Measurements from ENCODE around the gene SPNS2. TPM values are rescaled to one million over a fixed set of nuclear protein-coding genes. Genes with fewer than 3 reads are reported as not detected.

SPNS2 gene
- total RNA-seq: 10 to 100 TPM in 3 of 4 donors, 1 to 10 TPM in 1; 5.4 to 49.8 (median 23.4) TPM

GRCh38 chr17:4498461-4499397 is at the start of gene SPNS2:
TSS of gene SPNS2 (plus strand) at chr17:4498881. CDS start at chr17:4499048, 167 bp downstream.
- no peak for DNase-seq (ENCODE audit: low spot score in 2 of 2)
- H3K4me3 ChIP-seq: peak within 1 kb of the TSS; percentile 7 to 52 (median 31)

GRCh38 chr17:4449736-4450135 is 48.9 kb upstream of the SPNS2 start:
- WGBS, 2 donors: 23 to 32% methylated on average over 10 to 11 of the region's 11 CpGs
- Histone ChIP-seq H3K27me3 (no peaks in the 10 kb centered on the region), H3K27ac (no peak overlapping the region), H3K4me3 (no peak overlapping the region), H3K4me1 (peaks cover 0 to 10% (median 2%) of the 10 kb centered on the region in 4 donors), H3K9me3 (no peaks in the 10 kb centered on the region), H3K36me3 (no peaks in the 10 kb centered on the region)
- DNase-seq (ENCODE audit: low spot score in 2 of 2): no peak
- TF ChIP-seq CTCF (IDR thresholded peaks at IDR 0.05) (no peak), POLR2A (IDR thresholded peaks at IDR 0.05) (no peak), EP300 (IDR thresholded peaks at IDR 0.05) (no peak)

More at GRCh38 chr17:4498461-4499397, at the start of gene SPNS2:
- H3K36me3 ChIP-seq: no peaks in the 10 kb centered on the region
- 0 to 3% methylated on average over 15 to 52 of the region's 117 CpGs for WGBS, 2 donors
- H3K9me3 ChIP-seq: no peaks in the 10 kb centered on the region
- TF ChIP-seq CTCF (IDR thresholded peaks at IDR 0.05) (no peak), POLR2A (IDR thresholded peaks at IDR 0.05) (no peak), EP300 (IDR thresholded peaks at IDR 0.05) (no peak)
- peaks cover 0 to 42% of the 10 kb centered on the region in 2 donors for H3K27me3 ChIP-seq
- peaks cover 0 to 28% (median 10%) of the 10 kb centered on the region in 4 donors for H3K4me1 ChIP-seq
- H3K27ac ChIP-seq: peak within 1 kb of the TSS in 1 of 4 donors; percentile 12

- 75 to 87% methylated on average over 14 of the region's 14 CpGs for WGBS, 2 donors
- H3K4me3 ChIP-seq: no peak overlapping the region
- peaks cover 0 to 7% (median 2%) of the 10 kb centered on the region in 4 donors for H3K4me1 ChIP-seq
- no peaks in the 10 kb centered on the region for H3K9me3 ChIP-seq
- H3K27ac ChIP-seq: no peak overlapping the region
- H3K27me3 ChIP-seq: no peaks in the 10 kb centered on the region
- TF ChIP-seq CTCF (IDR thresholded peaks at IDR 0.05) (no peak), EP300 (IDR thresholded peaks at IDR 0.05) (no peak), POLR2A (IDR thresholded peaks at IDR 0.05) (no peak)
- H3K36me3 ChIP-seq: no peaks in the 10 kb centered on the region
- DNase-seq (ENCODE audit: low spot score in 2 of 2): no peak
Measured at GRCh38 chr17:4450710-4451316, 47.9 kb upstream of the SPNS2 start.

- TF ChIP-seq EP300 (IDR thresholded peaks at IDR 0.05): no peak
- no peak for DNase-seq (ENCODE audit: low spot score in 2 of 2)
- Histone ChIP-seq H3K4me1 (peaks cover 0 to 7% (median 2%) of the 10 kb centered on the region in 4 donors), H3K27ac (no peak overlapping the region), H3K9me3 (peaks cover 0 to 2% (median 0%) of the 10 kb centered on the region in 4 donors), H3K4me3 (no peak overlapping the region), H3K36me3 (no peaks in the 10 kb centered on the region), H3K27me3 (no peaks in the 10 kb centered on the region)
- 79 to 80% methylated on average over 9 of the region's 9 CpGs for WGBS, 2 donors
Measured at GRCh38 chr17:4453812-4454591, 44.7 kb upstream of the SPNS2 start.

GRCh38 chr17:4460661-4461060 is 38.0 kb upstream of the SPNS2 start:
- H3K9me3 ChIP-seq: peaks cover 0 to 17% (median 0%) of the 10 kb centered on the region in 4 donors
- no peak for TF ChIP-seq EP300 (IDR thresholded peaks at IDR 0.05)
- TF ChIP-seq CTCF (IDR thresholded peaks at IDR 0.05): no peak
- no peak for TF ChIP-seq POLR2A (IDR thresholded peaks at IDR 0.05)
- DNase-seq (ENCODE audit: low spot score in 2 of 2): no peak
- H3K36me3 ChIP-seq: no peaks in the 10 kb centered on the region
- 74 to 80% methylated on average over 5 of the region's 5 CpGs for WGBS, 2 donors
- H3K27me3 ChIP-seq: no peaks in the 10 kb centered on the region
- H3K27ac ChIP-seq: no peak overlapping the region
- H3K4me3 ChIP-seq: no peak overlapping the region
- no peaks in the 10 kb centered on the region for H3K4me1 ChIP-seq

All from tibial nerve (tissue), 4 donors.